PC-9 (cell line): ENCODE results near the gene TSHB. TPM values are rescaled to one million over a fixed set of nuclear protein-coding genes. Genes with fewer than 3 reads are reported as not detected.
A peak's percentile ranks its signal among the peaks of the same experiment; 100 is the strongest.

Experiments used
- BruUV-seq: library from RNA; stranded (reverse); fragments of 400-500 nt; replicated peaks from 2 replicates; lab custom pipeline; 2021; lab: Mats Ljungman, UMichigan
- CTCF ChIA-PET: fragments of 300-600 bp; sonication (Branson Sonifier 250); formaldehyde crosslinking; loops from one replicate; lab custom pipeline; 2022; ENCODE audit warnings: antibody characterized with exemption; lab: Charles Lee
- POLR2A ChIA-PET: fragments of 300-600 bp; sonication (Branson Sonifier 250); formaldehyde crosslinking; loops from one replicate; lab custom pipeline; 2022; ENCODE audit warnings: antibody characterized with exemption; ENCODE audit not compliant: unreplicated experiment; lab: Charles Lee
- DNase-seq, 2 experiments: peaks; one replicate each; pipeline versions ENCODE4 v3.0.0 to v3.0.0-alpha.2; 2015 to 2022; ENCODE audit warnings: mixed read lengths in 1 of 2
- H2AFZ ChIP-seq: fragments of 200-600 bp; sonication (generic); 2 replicates; pipeline ENCODE4 v1.8.1; 2017; ENCODE audit warnings: antibody characterized with exemption
- H3F3A ChIP-seq: fragments of 200-600 bp; sonication (generic); 2 replicates; pipeline ENCODE4 v1.8.1; 2017; ENCODE audit warnings: antibody characterized with exemption, mild to moderate bottlenecking, low read depth; ENCODE audit not compliant: insufficient read depth
- H3K27ac ChIP-seq: fragments of 200-600 bp; sonication (generic); 2 replicates; pipeline ENCODE4 v1.6.1; 2016; ENCODE audit warnings: mixed run types
- H3K27me3 ChIP-seq: fragments of 200-600 bp; sonication (generic); 2 replicates; pipeline ENCODE4 v1.6.1; 2016; ENCODE audit warnings: low read depth, mixed run types; ENCODE audit not compliant: insufficient read depth
- H3K36me3 ChIP-seq: fragments of 200-600 bp; sonication (generic); 2 replicates; pipeline ENCODE4 v1.6.1; 2016; ENCODE audit warnings: low read depth, mixed run types
- H3K4me1 ChIP-seq: fragments of 200-600 bp; sonication (generic); replicated peaks from 2 replicates; pipeline ENCODE4 v1.6.1; 2016; ENCODE audit warnings: mixed run types; ENCODE audit not compliant: insufficient read depth
- H3K4me2 ChIP-seq: fragments of 200-600 bp; sonication (generic); 2 replicates; pipeline ENCODE4 v1.6.1; 2017; ENCODE audit warnings: mixed run types
- H3K4me3 ChIP-seq: fragments of 200-600 bp; sonication (generic); 2 replicates; pipeline ENCODE4 v1.6.1; 2016; ENCODE audit warnings: mixed run types
- H3K79me2 ChIP-seq: fragments of 200-600 bp; sonication (generic); 2 replicates; pipeline ENCODE4 v1.6.1; 2017; ENCODE audit warnings: low read depth, mixed run types
- H3K9me2 ChIP-seq: fragments of 200-600 bp; sonication (generic); 2 replicates; pipeline ENCODE4 v1.8.1; 2017; ENCODE audit warnings: mild to moderate bottlenecking; ENCODE audit not compliant: insufficient read depth
- H3K9me3 ChIP-seq: fragments of 200-600 bp; sonication (generic); 2 replicates; pipeline ENCODE4 v1.8.1; 2016; ENCODE audit warnings: low read depth; ENCODE audit not compliant: insufficient read depth
- H4K20me1 ChIP-seq: fragments of 200-600 bp; sonication (generic); 2 replicates; pipeline ENCODE4 v1.8.1; 2017; ENCODE audit not compliant: insufficient read depth
- EZH2 ChIP-seq: fragments of 200-600 bp; sonication (generic); IDR thresholded peaks from 2 replicates; pipeline ENCODE4 v1.8.0; 2017; ENCODE audit warnings: antibody characterized with exemption, low read depth
- intact Hi-C: fragments of 100-400 bp; cut with micrococcal nuclease; formaldehyde crosslinking; loops from one replicate; pipeline ENCODE4 v1.10.0; 2022; ENCODE audit not compliant: unreplicated experiment
- total RNA-seq: library from RNA; stranded (reverse); gene quantifications from 2 replicates; pipeline ENCODE4 v1.2.3, GENCODE V29; 2021
- TF ChIP-seq, protein P1 (sequence below): fragments of 200-600 bp; sonication (generic); conservative IDR thresholded peaks from 2 replicates; pipeline ENCODE4 v1.6.1; 2017; ENCODE audit warnings: mixed run types, antibody characterized with exemption, mild to moderate bottlenecking, moderate library complexity

TSHB gene
- total RNA-seq, 1 experiment from 2014 or later: not detected

- POLR2A ChIA-PET: no interaction called here
- Histone ChIP-seq H3K9me2 (no peaks in the 10 kb centered on the region), H3K27ac (no peak overlapping the region), H4K20me1 (no peaks in the 10 kb centered on the region), H3F3A (no peaks in the 10 kb centered on the region), H2AFZ (no peak overlapping the region), H3K79me2 (no peaks in the 10 kb centered on the region), H3K36me3 (no peaks in the 10 kb centered on the region), H3K4me2 (no peak overlapping the region), H3K27me3 (no peaks in the 10 kb centered on the region), H3K4me1 (0 out of 2 replicates have a peak, but pooled peaks cover 7% of the 10 kb centered on the region), H3K4me3 (no peak overlapping the region), H3K9me3 (no peaks in the 10 kb centered on the region)
- intact Hi-C loops: no loop called here
- CTCF ChIA-PET: no interaction called here
- TF ChIP-seq, protein P1, sequence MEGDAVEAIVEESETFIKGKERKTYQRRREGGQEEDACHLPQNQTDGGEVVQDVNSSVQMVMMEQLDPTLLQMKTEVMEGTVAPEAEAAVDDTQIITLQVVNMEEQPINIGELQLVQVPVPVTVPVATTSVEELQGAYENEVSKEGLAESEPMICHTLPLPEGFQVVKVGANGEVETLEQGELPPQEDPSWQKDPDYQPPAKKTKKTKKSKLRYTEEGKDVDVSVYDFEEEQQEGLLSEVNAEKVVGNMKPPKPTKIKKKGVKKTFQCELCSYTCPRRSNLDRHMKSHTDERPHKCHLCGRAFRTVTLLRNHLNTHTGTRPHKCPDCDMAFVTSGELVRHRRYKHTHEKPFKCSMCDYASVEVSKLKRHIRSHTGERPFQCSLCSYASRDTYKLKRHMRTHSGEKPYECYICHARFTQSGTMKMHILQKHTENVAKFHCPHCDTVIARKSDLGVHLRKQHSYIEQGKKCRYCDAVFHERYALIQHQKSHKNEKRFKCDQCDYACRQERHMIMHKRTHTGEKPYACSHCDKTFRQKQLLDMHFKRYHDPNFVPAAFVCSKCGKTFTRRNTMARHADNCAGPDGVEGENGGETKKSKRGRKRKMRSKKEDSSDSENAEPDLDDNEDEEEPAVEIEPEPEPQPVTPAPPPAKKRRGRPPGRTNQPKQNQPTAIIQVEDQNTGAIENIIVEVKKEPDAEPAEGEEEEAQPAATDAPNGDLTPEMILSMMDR: no peak
- no peak for TF ChIP-seq EZH2
- DNase-seq: peak in 1 of 2 experiments; percentile 28
- BruUV-seq: no TSS peak
Observed at GRCh38 chr1:115076384-115076915, 46.8 kb downstream of the TSHB start.

- no peak overlapping the region for H3K27ac ChIP-seq
- no peak overlapping the region for H2AFZ ChIP-seq
- TF ChIP-seq, protein P1: no peak
- TF ChIP-seq EZH2: no peak
- H4K20me1 ChIP-seq: no peaks in the 10 kb centered on the region
- H3K4me1 ChIP-seq: 0 out of 2 replicates have a peak, but pooled peaks cover 7% of the 10 kb centered on the region
- no peaks in the 10 kb centered on the region for H3K36me3 ChIP-seq
- ChIA-PET POLR2A (no interaction called here), CTCF (no interaction called here)
- no peaks in the 10 kb centered on the region for H3K27me3 ChIP-seq
- DNase-seq: peak in 1 of 2 experiments; percentile 29
- H3K4me2 ChIP-seq: no peak overlapping the region
- H3K4me3 ChIP-seq: no peak overlapping the region
- no peaks in the 10 kb centered on the region for H3F3A ChIP-seq
- no peaks in the 10 kb centered on the region for H3K79me2 ChIP-seq
- H3K9me2 ChIP-seq: no peaks in the 10 kb centered on the region
- BruUV-seq: no TSS peak
- H3K9me3 ChIP-seq: no peaks in the 10 kb centered on the region
- intact Hi-C loops: no loop called here
Observed at GRCh38 chr1:115077286-115077983, 47.8 kb downstream of the TSHB start.

GRCh38 chr1:115077984-115078330 is 48.3 kb downstream of the TSHB start:
- TF ChIP-seq, protein P1: no peak
- no peak for TF ChIP-seq EZH2
- H3K27ac ChIP-seq: no peak overlapping the region
- H3K9me2 ChIP-seq: no peaks in the 10 kb centered on the region
- H3F3A ChIP-seq: no peaks in the 10 kb centered on the region
- no peaks in the 10 kb centered on the region for H3K79me2 ChIP-seq
- H3K4me3 ChIP-seq: no peak overlapping the region
- ChIA-PET CTCF (no interaction called here), POLR2A (no interaction called here)
- intact Hi-C loops: no loop called here
- H3K36me3 ChIP-seq: no peaks in the 10 kb centered on the region
- no TSS peak for BruUV-seq
- DNase-seq: no peak
- H2AFZ ChIP-seq: no peak overlapping the region
- no peak overlapping the region for H3K4me2 ChIP-seq
- no peaks in the 10 kb centered on the region for H3K9me3 ChIP-seq
- H4K20me1 ChIP-seq: no peaks in the 10 kb centered on the region
- 0 out of 2 replicates have a peak, but pooled peaks cover 7% of the 10 kb centered on the region for H3K4me1 ChIP-seq
- no peaks in the 10 kb centered on the region for H3K27me3 ChIP-seq
